ENCODE results near the gene KCNJ12.
"Not testable (repeated sequence)": the region's sequence is repeated elsewhere in the genome, so short reads cannot be mapped to it uniquely, and the experiment has no call there.

GRCh38 chr17:21405904-21406400 lies 29.8 kb downstream of the KCNJ12 start:
- TF ChIP-seq CTCF (IDR thresholded peaks at IDR 0.05 in 4 of 5, conservative IDR thresholded peaks at IDR 0.05 in 1 of 5); POLR2A (IDR thresholded peaks at IDR 0.05): not testable (repeated sequence)

Measured in gastrocnemius medialis (tissue), 4 donors.